ENCODE data around the gene DTNBP1. TPM values are rescaled to one million over a fixed set of nuclear protein-coding genes. Genes with fewer than 3 reads are reported as not detected.
"Not testable (repeated sequence)": the region's sequence is repeated elsewhere in the genome, so short reads cannot be mapped to it uniquely, and the experiment has no call there.

DTNBP1 gene
- polyA plus RNA-seq, 10 donors: 12.2 to 21.5 (median 17.7) TPM

GRCh38 chr6:15561447-15562199, 101.2 kb downstream of the DTNBP1 start:
- DNase-seq: peak in 2 of 3 donors; percentile 32 to 57

GRCh38 chr6:15560713-15561112, 102.1 kb downstream of the DTNBP1 start:
- DNase-seq: no peak

GRCh38 chr6:15557174-15557573, 105.7 kb downstream of the DTNBP1 start:
- no peak for DNase-seq

- DNase-seq: no peak
Measured at GRCh38 chr6:15556711-15557110, 106.1 kb downstream of the DTNBP1 start.

- DNase-seq: no peak
Measured at GRCh38 chr6:15555101-15556038, 107.5 kb downstream of the DTNBP1 start.

GRCh38 chr6:15554728-15555100, 108.1 kb downstream of the DTNBP1 start:
- DNase-seq: no peak

- DNase-seq: no peak
Measured at GRCh38 chr6:15553736-15554294, 109.0 kb downstream of the DTNBP1 start.

- no peak for DNase-seq
Measured at GRCh38 chr6:15553031-15553430, 109.8 kb downstream of the DTNBP1 start.

GRCh38 chr6:15551798-15552197, 111.0 kb downstream of the DTNBP1 start:
- peak in 2 of 3 donors; percentile 28 to 67 for DNase-seq

DNA sequence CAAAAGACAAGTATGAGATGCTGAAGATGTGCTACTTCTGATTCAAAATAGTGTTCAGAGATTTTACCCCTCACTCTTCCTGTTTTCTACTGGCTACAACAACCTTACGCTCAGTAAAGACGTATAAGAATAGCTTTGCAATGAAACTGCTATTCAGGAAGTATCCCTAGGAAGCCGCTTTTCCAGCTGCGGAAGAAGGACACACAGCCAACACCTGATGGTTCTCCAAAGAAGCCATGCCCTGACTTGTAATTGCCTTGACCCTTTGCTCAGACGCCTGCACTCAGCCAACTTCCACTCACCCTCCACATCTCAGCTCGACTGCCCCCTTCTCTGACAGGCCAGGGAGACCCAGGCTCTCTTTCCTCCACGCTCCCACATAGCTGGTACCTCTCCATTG, 111.6 kb downstream of the DTNBP1 start:
- DNase-seq: no peak

DNA sequence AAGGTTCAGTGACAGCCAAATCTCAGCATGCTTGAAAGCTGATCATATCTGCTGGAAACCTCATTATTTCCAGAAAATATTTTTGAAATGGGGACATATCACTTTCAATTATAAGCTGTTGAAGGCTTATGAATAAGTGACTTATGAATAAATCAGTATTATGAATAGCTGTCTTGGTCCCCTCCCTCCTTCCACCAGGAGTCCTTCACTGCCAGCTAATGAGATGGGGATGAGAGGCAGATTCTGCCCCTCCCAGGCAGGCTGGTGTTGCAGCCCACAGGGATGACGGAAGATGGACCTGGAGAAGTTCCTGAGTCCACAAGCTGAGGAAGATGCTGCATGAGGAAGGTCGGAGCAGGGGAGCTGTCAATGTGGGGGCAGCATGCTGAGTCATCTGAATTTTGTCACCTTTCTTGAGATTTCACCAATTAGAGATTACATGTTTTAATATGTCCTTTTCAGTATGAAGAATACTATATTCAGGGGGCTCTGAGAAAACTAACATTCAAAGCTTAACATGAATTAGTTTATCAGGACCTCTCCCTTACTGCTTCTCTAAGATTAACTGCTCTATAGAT, 112.2 kb downstream of the DTNBP1 start:
- DNase-seq: no peak

DNA sequence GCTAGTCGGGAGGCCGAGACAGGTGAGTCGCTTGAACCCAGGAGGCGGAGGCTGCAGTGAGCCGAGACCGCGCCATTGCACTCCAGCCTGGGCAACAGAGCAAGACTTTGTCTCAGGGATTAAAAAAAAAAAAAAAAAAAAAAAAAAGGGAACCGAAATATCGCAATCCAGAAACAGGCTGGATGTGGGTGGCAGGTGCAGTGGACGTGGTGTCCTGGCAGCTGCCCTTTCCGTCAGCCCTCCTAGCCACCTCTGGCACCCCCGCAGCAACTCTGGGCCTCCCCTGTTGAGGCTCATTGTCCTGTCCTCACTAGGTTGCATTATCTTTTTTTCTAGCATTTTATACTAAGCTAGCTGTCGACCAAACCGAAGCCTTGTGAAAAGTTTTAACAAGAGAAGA, 113.5 kb downstream of the DTNBP1 start:
- DNase-seq: no peak

- DNase-seq: no peak
Measured at GRCh38 chr6:15547400-15547799, 115.4 kb downstream of the DTNBP1 start.

- DNase-seq: no peak
Measured at GRCh38 chr6:15546591-15546990, 116.2 kb downstream of the DTNBP1 start.

DNA sequence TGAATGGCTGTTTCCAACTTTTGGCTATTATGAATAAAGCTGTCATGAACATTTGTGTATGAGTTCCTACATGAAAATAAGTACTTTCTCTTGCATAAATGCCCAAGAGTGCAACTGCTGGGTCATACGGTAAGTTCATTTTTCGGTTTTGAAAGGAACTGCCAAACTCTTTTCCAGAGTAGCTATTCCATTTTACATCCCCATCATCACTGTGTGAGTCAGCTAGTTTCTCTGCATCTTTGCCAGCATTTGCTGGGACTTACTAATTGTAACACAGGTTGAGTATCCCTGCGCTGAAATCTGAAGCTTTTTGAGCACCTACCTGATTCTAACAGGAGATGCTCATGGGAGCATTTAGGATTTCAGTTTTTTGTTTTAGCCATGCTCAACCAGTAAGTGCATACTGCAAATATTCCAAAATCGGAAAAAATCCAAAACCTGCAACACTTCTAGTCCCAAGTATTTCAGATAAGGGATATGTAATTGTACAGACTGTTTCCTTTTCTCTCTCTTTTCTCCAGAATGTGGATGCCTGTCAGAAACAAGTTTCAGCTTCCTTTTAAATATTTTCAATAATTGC, 118.4 kb downstream of the DTNBP1 start:
- DNase-seq: no peak

- DNase-seq: not testable (repeated sequence)
Measured at GRCh38 chr6:15543332-15543917, 119.4 kb downstream of the DTNBP1 start.

GRCh38 chr6:15539722-15540270, 123.0 kb downstream of the DTNBP1 start:
- no peak for DNase-seq

DNA sequence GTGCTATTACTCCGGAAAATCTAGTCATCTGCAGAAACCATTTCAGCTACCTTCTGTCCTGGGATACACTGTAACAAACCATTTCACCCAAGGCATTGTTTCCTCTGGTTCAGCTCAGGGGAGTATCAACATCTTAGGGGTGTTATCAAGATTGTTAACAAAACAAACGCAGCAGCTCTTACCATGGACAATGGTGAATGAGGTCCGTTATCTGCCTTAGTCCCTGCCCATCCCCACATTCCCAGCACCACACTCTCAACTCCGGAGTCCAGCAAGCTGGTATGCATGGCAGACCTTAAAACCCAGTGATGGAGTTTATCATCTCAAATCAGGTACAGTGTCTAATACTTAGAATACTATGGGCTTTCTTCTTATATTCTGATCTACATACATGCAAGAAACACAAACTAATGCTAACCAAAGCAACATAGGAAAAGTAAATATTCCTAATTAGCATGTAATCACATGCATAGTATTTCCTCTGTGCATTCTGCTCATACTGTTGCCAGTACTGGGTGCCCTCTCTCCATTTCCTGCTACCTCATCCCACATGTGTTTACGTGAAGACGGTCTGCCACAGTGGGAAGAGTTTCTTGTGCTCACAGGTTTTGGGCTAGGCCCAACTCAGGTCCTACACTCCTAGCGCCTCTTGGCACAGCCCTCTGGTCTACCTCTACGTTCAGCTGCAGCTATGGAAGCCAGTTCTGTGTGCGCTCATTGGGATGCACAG, 123.9 kb downstream of the DTNBP1 start:
- DNase-seq: no peak

DNA sequence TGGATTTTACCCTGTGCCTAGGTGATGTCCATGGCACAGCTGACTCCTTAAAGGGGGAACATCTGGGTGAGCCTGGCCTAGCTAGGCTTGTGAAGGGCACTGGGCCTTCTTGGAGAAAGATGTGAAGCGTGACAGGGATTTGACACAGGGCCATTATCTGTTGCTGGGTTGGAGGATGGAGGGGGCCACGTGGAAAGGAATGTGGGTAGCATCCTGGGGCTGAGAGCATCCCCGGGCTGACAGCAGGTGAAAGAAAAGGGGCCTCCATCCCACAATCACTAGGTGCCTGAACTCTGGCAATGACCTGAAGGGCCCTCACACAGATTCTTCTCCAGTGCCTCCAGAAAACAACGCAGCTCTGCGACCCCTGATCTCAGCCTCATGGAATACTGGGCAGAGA, 124.7 kb downstream of the DTNBP1 start:
- no peak for DNase-seq

- no peak for DNase-seq
Measured at GRCh38 chr6:15536198-15536955, 126.5 kb downstream of the DTNBP1 start.

Data from muscle of back (tissue), 11 donors.